Measurements from ENCODE around the gene TENT4B.

The TENT4B gene

GRCh38 chr16:50268352-50268751 is 115.2 kb downstream of the TENT4B start:
- DNase-seq (ENCODE audit: low read depth), result no peak

DNA sequence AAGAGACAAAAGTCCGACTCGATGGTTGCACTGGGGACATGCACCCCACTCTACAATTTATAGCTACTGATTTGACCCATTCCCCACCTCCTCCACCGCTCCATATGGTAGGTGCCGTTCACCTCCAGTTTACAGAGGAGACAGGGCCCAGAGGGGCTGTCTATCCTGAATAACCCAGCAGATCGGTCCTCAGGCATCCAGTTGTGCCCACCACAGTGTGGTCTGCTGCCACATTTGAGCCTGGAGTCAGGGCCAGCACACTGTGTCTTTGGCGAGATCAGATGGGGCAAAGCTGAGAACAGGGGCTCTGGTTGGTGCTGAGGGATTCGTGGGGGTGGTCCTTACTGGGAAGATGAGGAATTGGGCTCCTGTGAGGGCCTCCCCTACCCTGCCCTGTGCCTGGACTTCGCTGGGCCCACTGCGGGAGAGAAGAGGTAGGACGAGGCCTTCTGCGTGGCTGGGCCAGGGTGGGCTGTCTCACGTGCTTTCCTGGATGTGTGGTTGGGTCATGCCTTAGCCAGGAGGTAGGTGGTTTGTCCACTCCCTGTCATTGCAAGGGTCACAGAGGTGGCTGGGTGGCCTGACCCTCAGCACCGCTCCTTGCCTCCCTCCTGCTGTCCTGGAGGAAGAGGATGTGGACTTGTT is 116.1 kb downstream of the TENT4B start:
- TF ChIP-seq, protein P1, sequence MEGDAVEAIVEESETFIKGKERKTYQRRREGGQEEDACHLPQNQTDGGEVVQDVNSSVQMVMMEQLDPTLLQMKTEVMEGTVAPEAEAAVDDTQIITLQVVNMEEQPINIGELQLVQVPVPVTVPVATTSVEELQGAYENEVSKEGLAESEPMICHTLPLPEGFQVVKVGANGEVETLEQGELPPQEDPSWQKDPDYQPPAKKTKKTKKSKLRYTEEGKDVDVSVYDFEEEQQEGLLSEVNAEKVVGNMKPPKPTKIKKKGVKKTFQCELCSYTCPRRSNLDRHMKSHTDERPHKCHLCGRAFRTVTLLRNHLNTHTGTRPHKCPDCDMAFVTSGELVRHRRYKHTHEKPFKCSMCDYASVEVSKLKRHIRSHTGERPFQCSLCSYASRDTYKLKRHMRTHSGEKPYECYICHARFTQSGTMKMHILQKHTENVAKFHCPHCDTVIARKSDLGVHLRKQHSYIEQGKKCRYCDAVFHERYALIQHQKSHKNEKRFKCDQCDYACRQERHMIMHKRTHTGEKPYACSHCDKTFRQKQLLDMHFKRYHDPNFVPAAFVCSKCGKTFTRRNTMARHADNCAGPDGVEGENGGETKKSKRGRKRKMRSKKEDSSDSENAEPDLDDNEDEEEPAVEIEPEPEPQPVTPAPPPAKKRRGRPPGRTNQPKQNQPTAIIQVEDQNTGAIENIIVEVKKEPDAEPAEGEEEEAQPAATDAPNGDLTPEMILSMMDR (conservative IDR thresholded peaks at IDR 0.05; ENCODE audit: control insufficient read depth, insufficient read depth, low read depth, low read length), result no peak
- no peak for DNase-seq (ENCODE audit: low read depth)
- no peak overlapping the region for H3K4me3 ChIP-seq (ENCODE audit: control insufficient read depth, low read depth, low read length)

More at GRCh38 chr16:50268352-50268751, 115.2 kb downstream of the TENT4B start:
- no peak overlapping the region for H3K4me3 ChIP-seq (ENCODE audit: control insufficient read depth, low read depth, low read length)
- TF ChIP-seq, protein P1 (conservative IDR thresholded peaks at IDR 0.05; ENCODE audit: control insufficient read depth, insufficient read depth, low read depth, low read length), result no peak

DNA sequence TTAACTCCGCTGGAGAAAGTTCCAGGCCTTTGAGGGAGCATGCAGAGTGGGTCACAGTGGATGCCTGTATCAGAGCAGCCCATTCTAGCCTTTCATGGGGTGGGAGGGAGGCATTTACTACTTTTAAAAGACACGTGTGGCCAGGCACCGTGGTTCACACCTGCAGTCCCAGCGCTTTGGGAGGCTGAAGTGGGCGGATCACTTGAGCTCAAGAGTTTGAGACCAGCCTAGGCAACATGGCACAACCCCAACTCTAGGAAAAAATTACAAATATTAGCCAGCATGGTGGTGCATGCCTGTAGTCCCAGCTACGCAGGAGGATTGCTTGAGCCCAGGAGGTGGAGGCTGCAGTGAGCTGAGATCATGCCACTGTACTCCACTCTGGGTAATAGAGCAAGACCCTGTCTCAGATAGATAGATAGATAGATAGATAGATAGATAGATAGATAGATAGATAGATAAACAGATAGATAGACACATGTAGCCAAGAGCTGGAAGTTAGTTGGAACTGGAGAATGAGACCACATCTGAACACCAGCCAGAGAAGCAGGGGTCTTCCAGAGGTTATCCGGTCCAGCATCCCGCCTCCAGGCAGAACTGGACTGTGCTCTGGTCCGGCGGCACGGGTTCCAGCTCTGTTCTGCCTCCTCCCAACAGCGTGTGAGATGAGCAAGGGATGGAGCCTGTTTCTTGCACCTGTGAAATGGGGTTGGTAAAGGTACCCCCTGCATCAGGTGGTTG is 116.8 kb downstream of the TENT4B start:
- TF ChIP-seq, protein P1 (conservative IDR thresholded peaks at IDR 0.05; ENCODE audit: control insufficient read depth, insufficient read depth, low read depth, low read length), result no peak
- no peak overlapping the region for H3K4me3 ChIP-seq (ENCODE audit: control insufficient read depth, low read depth, low read length)
- DNase-seq (ENCODE audit: low read depth), result no peak

DNA sequence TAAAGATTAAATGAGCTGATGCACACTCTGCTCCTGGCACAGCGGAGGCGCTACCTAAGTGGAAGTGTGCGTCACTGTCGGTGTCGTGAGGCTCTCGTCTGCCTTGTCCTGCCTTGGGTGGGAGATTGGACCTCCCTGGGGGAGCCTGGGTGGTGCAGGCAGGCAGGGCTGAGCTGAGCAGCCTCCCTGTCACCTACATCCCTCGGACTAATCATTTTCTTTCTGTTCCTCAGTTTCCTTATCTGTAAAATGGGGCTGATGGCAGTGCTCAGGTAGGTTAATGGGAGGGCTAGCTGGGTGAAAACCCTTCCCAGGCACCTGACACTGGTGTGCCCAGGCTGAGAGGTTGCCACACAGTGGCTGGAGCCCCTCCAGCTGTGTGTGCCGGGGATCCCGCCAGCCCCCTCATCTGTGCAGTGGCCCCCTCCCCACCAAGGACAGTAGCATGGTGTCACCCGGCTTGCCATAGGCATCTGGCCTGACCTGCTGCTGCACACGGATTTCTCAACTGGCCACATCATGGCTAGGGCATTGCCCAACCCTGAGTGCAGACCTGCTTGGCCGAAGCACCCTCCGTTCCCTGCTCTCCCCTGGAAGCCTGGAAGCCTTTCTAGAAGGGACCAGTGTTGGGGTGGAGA is 117.5 kb downstream of the TENT4B start:
- H3K4me3 ChIP-seq (ENCODE audit: control insufficient read depth, low read depth, low read length), result no peak overlapping the region
- TF ChIP-seq, protein P1 (conservative IDR thresholded peaks at IDR 0.05; ENCODE audit: control insufficient read depth, insufficient read depth, low read depth, low read length), result no peak
- no peak for DNase-seq (ENCODE audit: low read depth)

DNA sequence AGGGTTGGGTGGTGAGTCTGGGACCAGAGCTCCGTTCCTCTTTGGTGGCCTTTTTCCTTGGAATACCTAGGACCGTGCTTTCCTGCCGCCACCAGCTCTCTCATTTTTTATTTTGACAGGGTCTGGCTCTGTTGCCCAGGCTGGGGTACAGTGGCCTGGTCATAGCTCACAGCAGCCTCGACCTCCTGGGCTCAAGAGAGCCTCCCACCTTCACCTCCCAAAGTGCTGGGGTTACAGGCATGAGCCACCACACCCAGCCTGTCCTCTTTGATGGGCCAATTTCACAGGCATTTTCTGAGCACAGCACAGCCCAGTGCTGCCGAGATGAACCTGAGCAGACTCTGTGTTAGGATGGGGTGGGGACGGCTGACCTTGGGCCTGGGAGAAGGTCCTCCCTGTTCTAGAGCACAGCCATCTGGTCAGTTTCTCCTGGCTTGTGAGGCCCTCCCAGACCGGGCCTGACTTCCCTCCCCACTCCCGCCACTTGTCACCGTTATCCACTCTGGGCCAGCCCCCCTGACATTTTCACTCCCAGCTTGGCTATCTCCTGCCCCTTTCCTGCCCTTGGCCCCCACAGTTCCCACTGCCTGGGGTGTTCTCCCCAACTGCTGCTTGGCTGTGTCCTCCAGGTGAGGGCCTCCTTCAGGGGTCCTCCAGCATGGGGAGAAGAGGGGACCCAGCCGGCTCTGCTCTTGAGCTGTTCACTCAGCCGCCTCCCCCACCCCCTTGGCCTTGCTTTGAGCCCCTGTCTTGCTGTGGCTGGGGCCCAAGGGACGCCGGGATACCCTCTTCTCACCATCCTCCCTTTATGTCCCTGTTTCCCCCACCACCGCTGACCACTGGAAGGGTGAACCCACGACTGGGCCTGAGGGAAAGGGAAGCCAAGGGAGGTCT is 118.3 kb downstream of the TENT4B start:
- DNase-seq (ENCODE audit: low read depth), result no peak
- TF ChIP-seq, protein P1 (conservative IDR thresholded peaks at IDR 0.05; ENCODE audit: control insufficient read depth, insufficient read depth, low read depth, low read length), result no peak
- H3K4me3 ChIP-seq (ENCODE audit: control insufficient read depth, low read depth, low read length), result no peak overlapping the region

DNA sequence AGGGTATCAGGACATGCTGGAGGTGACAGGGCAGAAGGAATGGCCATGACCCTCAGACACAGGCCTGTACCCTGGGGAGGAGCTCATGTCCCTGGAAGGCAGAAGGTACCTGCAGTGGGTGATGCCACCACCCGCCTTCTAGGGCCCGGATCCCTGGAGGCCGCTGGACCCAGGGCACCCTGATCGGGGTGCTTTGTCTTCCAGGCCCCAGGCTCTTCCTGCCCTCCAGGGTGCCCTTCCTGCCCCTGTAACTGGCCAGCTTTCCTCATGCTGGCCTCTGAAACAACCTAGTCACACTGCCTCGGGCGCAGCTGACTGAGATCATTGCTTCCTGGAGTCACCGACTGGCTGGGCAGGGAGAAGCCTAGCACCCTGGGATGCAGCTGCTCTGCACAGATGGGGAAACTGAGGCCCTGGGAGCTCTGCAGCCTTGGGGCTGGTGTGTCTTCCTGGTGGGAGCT is 119.0 kb downstream of the TENT4B start:
- DNase-seq (ENCODE audit: low read depth), result no peak
- no peak overlapping the region for H3K4me3 ChIP-seq (ENCODE audit: control insufficient read depth, low read depth, low read length)
- TF ChIP-seq, protein P1 (conservative IDR thresholded peaks at IDR 0.05; ENCODE audit: control insufficient read depth, insufficient read depth, low read depth, low read length), result no peak
